Parathyroid adenoma (tissue), 2 donors: Measurements from ENCODE around the gene ANKRD55.

Experiments
- H2AFZ ChIP-seq: fragments of 300-600 bp; sonication (generic); one replicate; pipeline ENCODE4 v1.7.0; 2017; ENCODE audit warnings: antibody characterized with exemption, mild to moderate bottlenecking
- H3K27ac ChIP-seq: fragments of 300-600 bp; sonication (generic); one replicate; pipeline ENCODE4 v1.7.0; 2017
- H3K27me3 ChIP-seq: fragments of 300-600 bp; sonication (generic); one replicate; pipeline ENCODE4 v1.7.0; 2017; ENCODE audit warnings: low read length; ENCODE audit not compliant: control insufficient read depth, insufficient read depth
- H3K36me3 ChIP-seq: fragments of 300-600 bp; sonication (generic); one replicate; pipeline ENCODE4 v1.7.0; 2017; ENCODE audit warnings: low read length; ENCODE audit not compliant: control insufficient read depth, insufficient read depth
- H3K4me1 ChIP-seq: fragments of 300-600 bp; sonication (generic); one replicate; pipeline ENCODE4 v1.7.0; 2017; ENCODE audit warnings: control low read depth
- H3K4me2 ChIP-seq: fragments of 300-600 bp; sonication (generic); one replicate; pipeline ENCODE4 v1.7.0; 2017; ENCODE audit warnings: low read length
- H3K4me3 ChIP-seq: fragments of 300-600 bp; sonication (generic); one replicate; pipeline ENCODE4 v1.7.0; 2017; ENCODE audit warnings: low read depth, low read length
- H3K79me2 ChIP-seq: fragments of 300-600 bp; sonication (generic); one replicate; pipeline ENCODE4 v1.7.0; 2017; ENCODE audit warnings: control low read depth
- H3K9ac ChIP-seq: fragments of 300-600 bp; sonication (generic); one replicate; pipeline ENCODE4 v1.7.0; 2017; ENCODE audit warnings: mild to moderate bottlenecking
- H3K9me3 ChIP-seq: fragments of 300-600 bp; sonication (generic); one replicate; pipeline ENCODE4 v1.7.0; 2017; ENCODE audit warnings: low read length; ENCODE audit not compliant: control insufficient read depth
- TF ChIP-seq, protein P1 (sequence below): fragments of 300-600 bp; sonication (generic); IDR thresholded peaks from one replicate; pipeline ENCODE4 v1.7.0; 2017; ENCODE audit warnings: antibody characterized with exemption, mild to moderate bottlenecking
- donor health status: primary hyperparathyroidism.

ANKRD55 gene

DNA sequence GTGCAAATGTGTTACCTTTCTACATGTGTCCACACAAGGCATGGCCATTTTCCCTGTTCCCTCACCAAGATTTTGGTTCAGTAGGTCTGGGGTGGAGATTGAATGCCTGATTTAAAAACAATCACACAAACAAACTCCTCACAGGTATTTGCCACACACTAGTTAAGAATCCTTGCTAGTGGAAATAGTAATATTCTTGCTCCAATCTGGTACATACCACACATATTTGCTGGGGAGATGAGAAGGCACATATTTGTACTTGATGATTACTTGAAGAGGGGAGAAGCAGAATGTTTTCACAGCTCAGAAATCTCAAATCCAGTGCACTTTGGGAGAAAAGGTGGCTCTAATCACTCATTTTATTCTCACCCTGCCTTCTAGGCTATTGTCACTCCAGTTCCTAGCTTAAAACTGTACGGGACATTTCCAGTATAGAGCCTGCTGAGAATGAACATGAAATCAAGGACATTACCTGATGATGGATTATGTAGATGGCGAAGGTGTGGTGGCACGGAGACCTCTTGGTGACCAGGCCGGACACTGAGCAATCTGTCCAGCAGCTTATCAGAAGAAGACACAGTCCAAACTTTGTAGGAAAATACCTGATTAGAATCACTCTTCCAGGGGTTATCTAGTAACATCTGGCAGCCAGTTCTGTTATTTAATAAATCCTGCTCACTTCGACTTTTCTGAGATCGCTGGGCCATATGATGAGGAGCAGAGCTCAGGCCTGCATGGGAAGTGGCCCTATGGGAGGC lies 122.3 kb downstream of the ANKRD55 start:
- H3K79me2 ChIP-seq: no peaks in the 10 kb centered on the region
- no peak overlapping the region for H3K27ac ChIP-seq
- no peaks in the 10 kb centered on the region for H3K36me3 ChIP-seq
- H3K4me1 ChIP-seq: no peaks in the 10 kb centered on the region
- no peak overlapping the region for H3K4me3 ChIP-seq
- TF ChIP-seq, protein P1, sequence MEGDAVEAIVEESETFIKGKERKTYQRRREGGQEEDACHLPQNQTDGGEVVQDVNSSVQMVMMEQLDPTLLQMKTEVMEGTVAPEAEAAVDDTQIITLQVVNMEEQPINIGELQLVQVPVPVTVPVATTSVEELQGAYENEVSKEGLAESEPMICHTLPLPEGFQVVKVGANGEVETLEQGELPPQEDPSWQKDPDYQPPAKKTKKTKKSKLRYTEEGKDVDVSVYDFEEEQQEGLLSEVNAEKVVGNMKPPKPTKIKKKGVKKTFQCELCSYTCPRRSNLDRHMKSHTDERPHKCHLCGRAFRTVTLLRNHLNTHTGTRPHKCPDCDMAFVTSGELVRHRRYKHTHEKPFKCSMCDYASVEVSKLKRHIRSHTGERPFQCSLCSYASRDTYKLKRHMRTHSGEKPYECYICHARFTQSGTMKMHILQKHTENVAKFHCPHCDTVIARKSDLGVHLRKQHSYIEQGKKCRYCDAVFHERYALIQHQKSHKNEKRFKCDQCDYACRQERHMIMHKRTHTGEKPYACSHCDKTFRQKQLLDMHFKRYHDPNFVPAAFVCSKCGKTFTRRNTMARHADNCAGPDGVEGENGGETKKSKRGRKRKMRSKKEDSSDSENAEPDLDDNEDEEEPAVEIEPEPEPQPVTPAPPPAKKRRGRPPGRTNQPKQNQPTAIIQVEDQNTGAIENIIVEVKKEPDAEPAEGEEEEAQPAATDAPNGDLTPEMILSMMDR: no peak
- H3K9me3 ChIP-seq: no peaks in the 10 kb centered on the region
- H2AFZ ChIP-seq: no peak overlapping the region
- H3K9ac ChIP-seq: no peak overlapping the region
- H3K4me2 ChIP-seq: no peak overlapping the region
- H3K27me3 ChIP-seq: no peaks in the 10 kb centered on the region

DNA sequence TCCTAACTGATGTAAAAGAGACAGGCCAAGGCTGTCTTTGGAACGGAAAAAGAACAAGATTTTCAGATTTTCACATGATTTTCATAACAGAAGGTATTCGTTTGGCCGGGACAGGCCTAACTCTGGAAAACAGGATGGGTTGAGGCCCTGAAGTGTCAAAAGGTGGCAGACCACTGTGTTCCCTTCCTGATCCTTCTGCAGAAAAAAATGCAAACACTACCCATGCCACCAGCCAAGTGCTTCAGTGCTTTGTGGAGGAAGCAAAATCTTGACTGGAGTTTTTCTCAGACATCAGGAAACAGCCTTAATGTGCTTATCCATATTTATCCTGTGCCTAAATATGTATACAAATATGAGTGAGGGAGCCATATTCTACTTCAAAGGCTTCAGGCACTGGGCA lies 124.9 kb downstream of the ANKRD55 start:
- Histone ChIP-seq H3K9ac (no peak overlapping the region), H3K9me3 (no peaks in the 10 kb centered on the region), H3K4me2 (no peak overlapping the region), H3K4me1 (no peaks in the 10 kb centered on the region), H3K36me3 (no peaks in the 10 kb centered on the region), H3K27me3 (no peaks in the 10 kb centered on the region), H3K27ac (no peak overlapping the region), H3K79me2 (no peaks in the 10 kb centered on the region), H3K4me3 (no peak overlapping the region), H2AFZ (no peak overlapping the region)
- TF ChIP-seq, protein P1: no peak

DNA sequence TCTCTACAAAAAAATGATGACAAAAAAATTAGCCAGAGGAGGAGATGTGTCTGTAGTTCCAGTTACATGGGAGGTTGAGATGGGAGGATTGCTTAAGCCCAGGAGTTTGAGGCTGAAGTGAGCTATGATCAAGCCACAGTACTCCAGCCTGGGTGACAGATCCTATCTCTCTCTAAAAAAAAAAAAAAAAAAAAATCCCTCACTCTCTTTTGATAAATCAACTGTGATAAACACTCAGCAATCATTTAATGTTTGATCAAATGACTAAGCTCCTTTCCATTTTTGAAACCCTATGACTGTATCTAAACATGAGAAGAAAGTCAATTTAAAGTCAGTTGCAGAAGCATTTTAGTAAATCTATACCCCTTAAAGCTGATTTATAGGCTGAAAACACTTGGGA lies 126.3 kb downstream of the ANKRD55 start:
- H3K4me1 ChIP-seq: no peaks in the 10 kb centered on the region
- H3K4me2 ChIP-seq: no peak overlapping the region
- no peak overlapping the region for H3K27ac ChIP-seq
- H3K27me3 ChIP-seq: no peaks in the 10 kb centered on the region
- H3K9me3 ChIP-seq: no peaks in the 10 kb centered on the region
- H3K36me3 ChIP-seq: no peaks in the 10 kb centered on the region
- no peak overlapping the region for H2AFZ ChIP-seq
- no peak overlapping the region for H3K4me3 ChIP-seq
- H3K79me2 ChIP-seq: no peaks in the 10 kb centered on the region
- TF ChIP-seq, protein P1: no peak
- H3K9ac ChIP-seq: no peak overlapping the region

DNA sequence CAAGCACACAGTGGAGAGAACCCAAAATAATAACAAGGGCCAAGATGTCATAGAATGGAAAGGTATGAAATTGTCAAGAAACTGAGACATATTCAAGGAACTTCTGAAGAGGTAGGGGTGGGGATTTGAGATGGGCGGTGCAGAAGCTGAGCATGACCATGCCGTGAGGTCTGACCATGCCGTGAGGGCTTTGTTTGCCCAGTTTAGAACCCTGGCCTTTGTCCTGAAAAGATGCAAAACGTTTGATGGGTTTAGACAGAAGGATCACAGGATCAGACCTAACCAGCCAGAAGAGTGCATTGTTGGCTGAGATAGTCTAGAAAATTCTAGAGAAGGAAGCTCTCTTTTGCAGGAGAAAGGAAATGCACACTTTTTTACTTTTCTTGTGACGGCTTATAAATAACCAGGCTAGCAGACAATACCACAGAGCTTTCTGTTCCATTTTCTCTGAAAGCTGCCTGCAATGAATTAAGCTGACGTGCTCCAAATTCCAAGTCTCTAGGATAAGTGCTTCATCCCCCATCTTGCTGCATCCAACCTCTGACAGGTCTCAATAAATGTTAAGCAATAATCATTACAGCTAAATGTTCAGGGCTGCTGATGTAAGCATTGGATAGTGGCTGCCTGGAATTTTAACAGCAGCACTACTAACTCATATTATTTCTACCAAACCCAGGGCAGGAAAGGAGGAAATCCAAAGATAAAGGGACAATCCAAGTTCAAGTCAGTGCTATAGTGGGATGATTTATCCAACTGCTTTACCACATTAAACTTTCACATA lies 127.4 kb downstream of the ANKRD55 start:
- Histone ChIP-seq H3K79me2 (no peaks in the 10 kb centered on the region), H3K36me3 (no peaks in the 10 kb centered on the region), H2AFZ (no peak overlapping the region), H3K4me1 (no peaks in the 10 kb centered on the region), H3K4me2 (no peak overlapping the region), H3K9me3 (no peaks in the 10 kb centered on the region), H3K27me3 (no peaks in the 10 kb centered on the region), H3K27ac (no peak overlapping the region), H3K9ac (no peak overlapping the region), H3K4me3 (no peak overlapping the region)
- TF ChIP-seq, protein P1: no peak
